ENCODE measurements around the gene ZNF680. TPM values are rescaled to one million over a fixed set of nuclear protein-coding genes. Genes with fewer than 3 reads are reported as not detected.

ZNF680 gene
- 2.7 TPM for polyA plus RNA-seq (2012; ENCODE audit: low read depth, missing spikeins)

DNA sequence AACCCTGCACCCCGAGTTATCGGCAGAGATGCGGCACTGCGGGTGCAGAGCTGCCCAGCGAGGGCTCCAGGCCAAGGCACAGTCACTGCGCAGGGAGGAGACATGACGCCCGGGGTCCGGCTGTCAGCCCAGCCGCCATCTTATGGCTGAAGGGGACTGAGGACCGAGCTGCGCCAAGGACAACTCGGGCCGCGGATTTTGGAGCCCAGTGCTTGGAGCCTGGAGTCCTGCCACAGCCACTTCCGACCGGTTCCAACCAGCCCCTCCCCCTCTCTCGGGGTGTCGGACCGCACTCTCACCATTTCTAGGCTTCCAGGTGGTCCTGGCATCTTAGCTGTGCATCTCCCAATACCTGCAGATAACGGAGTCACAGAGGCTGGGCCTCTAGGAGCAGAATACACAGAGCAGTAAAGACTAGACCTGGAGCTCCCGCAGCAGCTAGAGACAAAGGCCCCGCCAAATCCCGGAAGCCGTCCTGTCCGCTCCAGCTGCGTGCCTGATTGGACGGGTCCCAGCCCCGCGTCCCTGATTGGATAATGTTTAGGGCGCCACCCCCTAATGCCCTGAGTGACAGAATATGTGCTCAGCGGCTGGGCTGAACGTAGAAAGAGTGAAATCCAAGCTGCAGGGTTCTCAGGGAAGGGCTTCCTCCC, at the start of gene ZNF680:
Gene ZNF680, minus strand, starts transcription at position 446 of the 653 bp plus-strand sequence. Its CDS starts 117 bp downstream, at position 329.
- DNase-seq (ENCODE audit: insufficient read length, low spot score) (peak; percentile 70), FAIRE-seq (peak; percentile 79)
- peak; percentile 64; the same call in 1 of the 2 replicates for TF ChIP-seq TAF1 (IDR thresholded peaks at IDR 0.05; ENCODE audit: low read depth, low read length)
- peak; percentile 80; the same call in 1 of the 2 replicates for TF ChIP-seq POLR2AphosphoS5 (IDR thresholded peaks at IDR 0.05; ENCODE audit: low read depth, low read length)
- TF ChIP-seq POU2F2 (IDR thresholded peaks at IDR 0.05; ENCODE audit: low read depth, low read length) = peak; percentile 28; the same call in 1 of the 2 replicates
- no peak for TF ChIP-seq SPI1 (IDR thresholded peaks at IDR 0.05; ENCODE audit: low read depth, low read length)
- no peak for TF ChIP-seq PAX5 (IDR thresholded peaks at IDR 0.05; ENCODE audit: insufficient read depth, low read length, severe bottlenecking)
- peak; percentile 89 for TF ChIP-seq POLR2A (IDR thresholded peaks at IDR 0.05; ENCODE audit: low read depth, low read length)

DNA sequence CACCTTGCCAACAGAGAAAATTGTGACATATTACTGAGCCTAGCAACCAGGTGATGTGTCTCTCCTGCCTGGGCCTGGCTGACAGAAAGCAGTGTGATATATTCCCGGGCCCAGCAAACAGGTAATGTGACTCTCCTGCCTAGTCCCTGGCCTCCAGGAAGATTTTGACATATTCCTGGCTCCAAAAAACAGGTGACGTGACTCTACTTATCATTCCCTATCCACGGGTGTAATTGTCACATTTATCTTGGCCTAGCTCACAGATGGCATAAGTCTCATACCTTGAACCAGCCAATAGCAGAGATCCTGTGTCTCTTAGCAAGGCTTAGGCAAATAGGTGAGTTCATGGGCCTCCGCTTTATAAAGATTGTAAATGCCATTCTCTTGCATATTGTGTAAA, 49.6 kb upstream of the ZNF680 start:
- no peak for DNase-seq (ENCODE audit: insufficient read length, low spot score)
- TF ChIP-seq POU2F2 (IDR thresholded peaks at IDR 0.05; ENCODE audit: low read depth, low read length) = no peak
- TF ChIP-seq POLR2AphosphoS5 (IDR thresholded peaks at IDR 0.05; ENCODE audit: low read depth, low read length) = no peak
- TF ChIP-seq PAX5 (IDR thresholded peaks at IDR 0.05; ENCODE audit: insufficient read depth, low read length, severe bottlenecking) = no peak
- TF ChIP-seq TAF1 (IDR thresholded peaks at IDR 0.05; ENCODE audit: low read depth, low read length) = no peak
- TF ChIP-seq POLR2A (IDR thresholded peaks at IDR 0.05; ENCODE audit: low read depth, low read length) = no peak
- TF ChIP-seq SPI1 (IDR thresholded peaks at IDR 0.05; ENCODE audit: low read depth, low read length) = no peak
- no peak for FAIRE-seq

DNA sequence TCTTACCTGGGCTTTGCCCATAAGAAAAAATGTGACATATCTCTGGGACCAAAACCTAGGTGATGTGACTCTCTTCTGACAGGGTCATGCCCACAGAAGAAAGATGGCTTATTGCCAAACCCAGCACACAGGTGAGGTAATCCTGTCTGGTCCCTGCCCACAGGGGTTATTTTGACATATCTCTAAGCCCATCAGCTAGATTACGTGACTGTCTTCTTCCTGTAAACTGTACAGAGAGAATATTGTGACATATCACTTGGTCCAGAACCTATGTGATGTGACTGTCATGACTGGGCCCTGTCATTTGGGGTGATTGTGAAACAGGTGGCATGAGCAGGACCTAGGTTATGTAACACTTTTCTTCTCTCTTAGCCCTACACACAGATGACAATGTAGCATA, 48.8 kb upstream of the ZNF680 start:
- FAIRE-seq (no peak), DNase-seq (ENCODE audit: insufficient read length, low spot score) (no peak)
- no peak for TF ChIP-seq PAX5 (IDR thresholded peaks at IDR 0.05; ENCODE audit: insufficient read depth, low read length, severe bottlenecking)
- no peak for TF ChIP-seq POU2F2 (IDR thresholded peaks at IDR 0.05; ENCODE audit: low read depth, low read length)
- no peak for TF ChIP-seq POLR2A (IDR thresholded peaks at IDR 0.05; ENCODE audit: low read depth, low read length)
- TF ChIP-seq SPI1 (IDR thresholded peaks at IDR 0.05; ENCODE audit: low read depth, low read length) = no peak

DNA sequence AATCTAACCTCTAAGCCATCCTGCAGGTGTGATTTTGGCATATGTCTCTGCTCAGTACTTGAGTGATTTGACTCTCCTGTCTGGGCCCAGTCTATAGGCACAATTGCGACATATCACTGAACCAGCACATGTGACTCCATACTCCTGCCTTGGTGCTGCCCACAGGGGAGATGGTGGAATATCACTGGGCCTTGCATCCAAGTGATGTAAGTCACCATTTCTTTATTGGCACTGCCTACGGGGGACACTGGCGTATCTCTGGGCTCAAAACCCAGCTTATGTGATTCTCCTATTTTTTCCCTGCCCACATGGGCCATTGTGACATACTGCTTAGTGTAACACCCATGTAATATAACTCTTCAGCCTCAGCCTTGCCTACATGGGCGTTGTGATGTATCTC, 48.1 kb upstream of the ZNF680 start:
- TF ChIP-seq POU2F2 (IDR thresholded peaks at IDR 0.05; ENCODE audit: low read depth, low read length) = no peak
- TF ChIP-seq PAX5 (IDR thresholded peaks at IDR 0.05; ENCODE audit: insufficient read depth, low read length, severe bottlenecking) = no peak
- no peak for TF ChIP-seq POLR2AphosphoS5 (IDR thresholded peaks at IDR 0.05; ENCODE audit: low read depth, low read length)
- DNase-seq (ENCODE audit: insufficient read length, low spot score) (no peak), FAIRE-seq (no peak)

DNA sequence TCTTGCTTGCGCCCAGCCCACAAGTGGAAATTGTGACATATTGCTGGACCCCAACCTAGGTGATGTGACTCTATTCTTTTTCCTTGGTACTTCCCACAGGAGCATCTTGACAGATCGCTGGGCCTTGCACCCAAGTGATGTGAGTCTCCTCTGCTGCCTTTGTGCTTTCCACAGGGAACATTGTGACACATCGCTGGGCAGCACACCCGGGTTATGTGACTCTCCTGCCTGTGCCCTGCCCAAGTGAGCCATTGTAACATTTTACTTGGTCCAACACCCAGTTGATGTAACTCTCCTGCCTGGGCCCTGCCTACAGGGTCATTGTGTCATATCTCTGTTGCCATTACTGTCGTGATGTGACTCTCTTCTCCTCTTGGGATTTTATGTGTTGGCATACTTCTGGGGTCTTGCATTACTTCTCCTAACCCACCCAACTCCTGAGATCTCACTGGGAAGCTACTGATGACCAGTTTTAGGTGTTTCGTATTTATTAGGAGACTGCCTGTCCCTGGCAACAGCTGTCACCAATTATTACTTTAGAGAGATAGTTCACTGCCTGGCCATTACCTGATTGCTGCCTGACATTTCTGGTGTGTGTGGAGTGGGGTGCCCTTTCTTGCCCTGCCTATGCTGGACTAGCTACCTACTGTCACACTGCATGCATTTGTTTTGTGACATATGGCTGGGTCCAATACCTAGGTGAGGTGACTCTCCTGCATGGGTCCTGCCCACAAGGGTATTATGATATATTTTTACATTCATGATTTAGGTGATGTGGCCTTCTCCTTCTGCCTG, 45.4 kb upstream of the ZNF680 start:
- no peak for FAIRE-seq

DNA sequence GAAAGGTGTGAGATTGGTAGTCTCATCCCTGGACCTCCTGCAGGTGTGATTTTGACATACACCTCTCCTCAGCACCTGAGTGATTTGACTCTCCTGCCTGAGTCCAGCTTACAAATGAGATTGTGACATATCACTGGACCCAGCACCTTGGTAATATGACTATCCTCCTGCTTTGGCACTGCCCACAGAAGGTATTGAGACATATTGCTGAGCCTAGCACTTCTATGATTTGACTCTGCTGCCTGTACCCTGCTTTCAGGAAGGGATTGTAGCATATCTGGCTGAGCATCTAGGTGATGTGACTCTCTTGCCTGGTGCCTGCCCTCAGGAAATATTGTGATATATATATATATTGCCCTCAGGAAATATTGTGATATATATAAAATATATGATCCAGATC, 43.5 kb upstream of the ZNF680 start:
- TF ChIP-seq POU2F2 (IDR thresholded peaks at IDR 0.05; ENCODE audit: low read depth, low read length) = no peak
- TF ChIP-seq SPI1 (IDR thresholded peaks at IDR 0.05; ENCODE audit: low read depth, low read length) = no peak
- no peak for TF ChIP-seq POLR2A (IDR thresholded peaks at IDR 0.05; ENCODE audit: low read depth, low read length)
- TF ChIP-seq POLR2AphosphoS5 (IDR thresholded peaks at IDR 0.05; ENCODE audit: low read depth, low read length) = no peak
- TF ChIP-seq PAX5 (IDR thresholded peaks at IDR 0.05; ENCODE audit: insufficient read depth, low read length, severe bottlenecking) = no peak
- no peak for TF ChIP-seq TAF1 (IDR thresholded peaks at IDR 0.05; ENCODE audit: low read depth, low read length)
- no peak for DNase-seq (ENCODE audit: insufficient read length, low spot score)
- no peak for FAIRE-seq

More for the DNA sequence above, 45.4 kb upstream of the ZNF680 start:
- no peak for DNase-seq (ENCODE audit: insufficient read length, low spot score)
- TF ChIP-seq POLR2AphosphoS5 (IDR thresholded peaks at IDR 0.05; ENCODE audit: low read depth, low read length) = no peak
- TF ChIP-seq PAX5 (IDR thresholded peaks at IDR 0.05; ENCODE audit: insufficient read depth, low read length, severe bottlenecking) = no peak
- TF ChIP-seq POU2F2 (IDR thresholded peaks at IDR 0.05; ENCODE audit: low read depth, low read length) = no peak
- TF ChIP-seq TAF1 (IDR thresholded peaks at IDR 0.05; ENCODE audit: low read depth, low read length) = no peak
- no peak for TF ChIP-seq SPI1 (IDR thresholded peaks at IDR 0.05; ENCODE audit: low read depth, low read length)
- no peak for TF ChIP-seq POLR2A (IDR thresholded peaks at IDR 0.05; ENCODE audit: low read depth, low read length)

DNA sequence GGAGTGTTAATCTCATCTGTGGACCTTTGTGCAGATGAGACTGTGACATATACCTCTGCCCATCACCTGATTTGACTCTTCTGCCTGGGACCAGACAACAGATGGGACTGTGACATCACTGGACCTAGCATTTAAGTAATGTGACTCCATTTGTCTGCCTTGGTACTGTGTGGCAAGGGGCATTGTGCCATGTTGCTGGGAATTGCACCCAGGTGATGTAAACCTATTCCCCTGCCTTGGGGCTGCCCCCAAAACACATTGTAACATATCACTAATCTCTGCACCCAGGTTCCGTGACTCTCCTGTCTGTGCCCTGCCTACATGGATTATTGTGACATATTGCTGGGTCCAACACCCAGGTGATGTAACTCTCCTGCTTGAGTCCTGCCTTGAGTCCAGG, 40.4 kb upstream of the ZNF680 start:
- DNase-seq (ENCODE audit: insufficient read length, low spot score) (no peak), FAIRE-seq (no peak)
- TF ChIP-seq POLR2A (IDR thresholded peaks at IDR 0.05; ENCODE audit: low read depth, low read length) (no peak), POU2F2 (IDR thresholded peaks at IDR 0.05; ENCODE audit: low read depth, low read length) (no peak), TAF1 (IDR thresholded peaks at IDR 0.05; ENCODE audit: low read depth, low read length) (no peak), PAX5 (IDR thresholded peaks at IDR 0.05; ENCODE audit: insufficient read depth, low read length, severe bottlenecking) (no peak), POLR2AphosphoS5 (IDR thresholded peaks at IDR 0.05; ENCODE audit: low read depth, low read length) (no peak), SPI1 (IDR thresholded peaks at IDR 0.05; ENCODE audit: low read depth, low read length) (no peak)

DNA sequence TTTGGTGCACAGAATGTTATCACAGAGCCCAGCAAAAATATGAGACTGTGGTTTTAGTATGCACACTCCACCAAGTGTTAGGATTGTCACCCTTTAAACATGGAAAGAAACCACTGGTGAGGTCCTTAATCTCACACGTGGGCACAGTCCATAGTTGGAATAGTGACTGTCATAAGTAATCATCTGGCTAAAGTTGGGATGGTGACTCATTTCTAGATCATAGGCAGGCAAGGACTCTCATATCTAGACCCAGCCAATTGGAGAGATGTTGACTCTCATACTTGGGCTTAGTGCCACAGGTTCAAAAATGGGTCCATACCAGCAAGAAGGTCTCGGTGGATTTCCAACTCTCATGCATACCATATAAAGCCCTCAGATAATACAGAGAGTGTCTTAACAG, 39.6 kb upstream of the ZNF680 start:
- FAIRE-seq (no peak), DNase-seq (ENCODE audit: insufficient read length, low spot score) (no peak)
- TF ChIP-seq POLR2AphosphoS5 (IDR thresholded peaks at IDR 0.05; ENCODE audit: low read depth, low read length) = no peak
- TF ChIP-seq SPI1 (IDR thresholded peaks at IDR 0.05; ENCODE audit: low read depth, low read length) = no peak
- TF ChIP-seq PAX5 (IDR thresholded peaks at IDR 0.05; ENCODE audit: insufficient read depth, low read length, severe bottlenecking) = no peak
- TF ChIP-seq POLR2A (IDR thresholded peaks at IDR 0.05; ENCODE audit: low read depth, low read length) = no peak
- no peak for TF ChIP-seq POU2F2 (IDR thresholded peaks at IDR 0.05; ENCODE audit: low read depth, low read length)
- no peak for TF ChIP-seq TAF1 (IDR thresholded peaks at IDR 0.05; ENCODE audit: low read depth, low read length)

DNA sequence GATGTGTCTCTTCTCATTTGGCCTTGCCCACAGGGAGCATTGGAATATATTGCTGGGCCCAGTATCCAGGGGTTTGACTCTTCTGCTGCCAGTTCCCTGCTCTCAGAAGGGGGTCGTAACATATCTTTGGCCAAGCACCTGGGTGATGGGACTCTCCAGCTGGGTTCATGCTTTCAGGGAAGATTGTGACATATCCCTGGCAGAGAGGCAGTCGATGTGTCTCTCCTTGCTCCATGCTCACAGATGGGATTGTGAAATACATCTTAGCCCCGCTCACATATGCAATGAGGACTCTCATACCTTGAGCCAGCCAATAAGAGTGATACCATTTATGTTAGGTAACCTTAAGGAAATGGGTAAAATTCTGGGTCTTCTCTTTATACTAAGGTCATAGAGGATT, 39.2 kb upstream of the ZNF680 start:
- no peak for TF ChIP-seq PAX5 (IDR thresholded peaks at IDR 0.05; ENCODE audit: insufficient read depth, low read length, severe bottlenecking)
- TF ChIP-seq TAF1 (IDR thresholded peaks at IDR 0.05; ENCODE audit: low read depth, low read length) = no peak
- no peak for TF ChIP-seq POLR2AphosphoS5 (IDR thresholded peaks at IDR 0.05; ENCODE audit: low read depth, low read length)
- TF ChIP-seq POU2F2 (IDR thresholded peaks at IDR 0.05; ENCODE audit: low read depth, low read length) = no peak
- no peak for TF ChIP-seq SPI1 (IDR thresholded peaks at IDR 0.05; ENCODE audit: low read depth, low read length)
- no peak for TF ChIP-seq POLR2A (IDR thresholded peaks at IDR 0.05; ENCODE audit: low read depth, low read length)
- DNase-seq (ENCODE audit: insufficient read length, low spot score) (no peak), FAIRE-seq (no peak)
